Measurements from ENCODE around the gene NDUFB10. TPM values are rescaled to one million over a fixed set of nuclear protein-coding genes. Genes with fewer than 3 reads are reported as not detected.

NDUFB10 gene
- total and polyA plus RNA-seq, 2 donors (not counting 1 experiment from before 2014, with no cell fraction given) = 123 to 149 TPM

- Histone ChIP-seq H3K9me3 (ENCODE audit: control insufficient read depth, insufficient read depth, low read depth, low read length) (no peaks in the 10 kb centered on the region), H3K36me3 (ENCODE audit: control insufficient read depth, insufficient read depth, low read length) (peaks cover 9% of the 10 kb centered on the region), H2AFZ (ENCODE audit: low read length) (no peak overlapping the region), H3K79me2 (ENCODE audit: control insufficient read depth, insufficient read depth, low read length) (no peaks in the 10 kb centered on the region), H3K4me3 (replicated peaks in 1 of 4; ENCODE audit: control extremely low read depth in 1 of 4, insufficient read depth in 1 of 4, low read depth in 3 of 4, low read length in 4 of 4) (no peak overlapping the region), H3K27me3 (ENCODE audit: control insufficient read depth, insufficient read depth, low read length) (peaks cover 21% of the 10 kb centered on the region), H3K9ac (ENCODE audit: insufficient read depth, low read length) (no peak overlapping the region), H4K20me1 (ENCODE audit: control insufficient read depth, extremely low read depth, insufficient read depth, low read length) (no peaks in the 10 kb centered on the region), H3K4me2 (ENCODE audit: extremely low read depth, insufficient read depth, low read length) (peak overlapping the region; percentile 25), H3K4me1 (ENCODE audit: control insufficient read depth, extremely low read depth, insufficient read depth, low read length) (peaks cover 7% of the 10 kb centered on the region), H3K27ac (ENCODE audit: insufficient read depth, low read length) (no peak overlapping the region)
- DNase-seq (ENCODE audit: low read depth in 2 of 2) = no peak
- TF ChIP-seq EZH2 (IDR thresholded peaks at IDR 0.05; ENCODE audit: low read length, missing control alignments) (peak; percentile 41), CTCF (conservative IDR thresholded peaks at IDR 0.05 in 1 of 2, IDR thresholded peaks at IDR 0.05 in 1 of 2; ENCODE audit: low read depth in 1 of 2, low read length in 2 of 2) (no peak)
Measured at GRCh38 chr16:1991135-1991551, 31.8 kb downstream of the NDUFB10 start.

GRCh38 chr16:1991588-1991947, 32.2 kb downstream of the NDUFB10 start:
- Histone ChIP-seq H3K4me2 (ENCODE audit: extremely low read depth, insufficient read depth, low read length) (peak overlapping the region; percentile 68), H3K79me2 (ENCODE audit: control insufficient read depth, insufficient read depth, low read length) (no peaks in the 10 kb centered on the region), H3K27ac (ENCODE audit: insufficient read depth, low read length) (no peak overlapping the region), H3K27me3 (ENCODE audit: control insufficient read depth, insufficient read depth, low read length) (peaks cover 21% of the 10 kb centered on the region), H3K36me3 (ENCODE audit: control insufficient read depth, insufficient read depth, low read length) (peaks cover 5% of the 10 kb centered on the region), H3K9ac (ENCODE audit: insufficient read depth, low read length) (no peak overlapping the region), H3K9me3 (ENCODE audit: control insufficient read depth, insufficient read depth, low read depth, low read length) (no peaks in the 10 kb centered on the region), H4K20me1 (ENCODE audit: control insufficient read depth, extremely low read depth, insufficient read depth, low read length) (no peaks in the 10 kb centered on the region), H3K4me1 (ENCODE audit: control insufficient read depth, extremely low read depth, insufficient read depth, low read length) (peaks cover 7% of the 10 kb centered on the region), H2AFZ (ENCODE audit: low read length) (peak overlapping the region; percentile 75), H3K4me3 (replicated peaks in 1 of 4; ENCODE audit: control extremely low read depth in 1 of 4, insufficient read depth in 1 of 4, low read depth in 3 of 4, low read length in 4 of 4) (peak overlapping the region in 3 of 4 experiments; percentile 13 to 36 (median 15))
- TF ChIP-seq CTCF (conservative IDR thresholded peaks at IDR 0.05 in 1 of 2, IDR thresholded peaks at IDR 0.05 in 1 of 2; ENCODE audit: low read depth in 1 of 2, low read length in 2 of 2) (no peak), EZH2 (IDR thresholded peaks at IDR 0.05; ENCODE audit: low read length, missing control alignments) (no peak)
- no peak for DNase-seq (ENCODE audit: low read depth in 2 of 2)

GRCh38 chr16:1991948-1992703, 32.8 kb downstream of the NDUFB10 start:
- Histone ChIP-seq H3K36me3 (ENCODE audit: control insufficient read depth, insufficient read depth, low read length) (peaks cover under 1% of the 10 kb centered on the region), H3K27me3 (ENCODE audit: control insufficient read depth, insufficient read depth, low read length) (peaks cover 21% of the 10 kb centered on the region), H3K79me2 (ENCODE audit: control insufficient read depth, insufficient read depth, low read length) (no peaks in the 10 kb centered on the region), H3K9ac (ENCODE audit: insufficient read depth, low read length) (no peak overlapping the region), H2AFZ (ENCODE audit: low read length) (peak overlapping the region; percentile 75), H3K4me2 (ENCODE audit: extremely low read depth, insufficient read depth, low read length) (peak overlapping the region; percentile 68), H3K27ac (ENCODE audit: insufficient read depth, low read length) (no peak overlapping the region), H4K20me1 (ENCODE audit: control insufficient read depth, extremely low read depth, insufficient read depth, low read length) (no peaks in the 10 kb centered on the region), H3K9me3 (ENCODE audit: control insufficient read depth, insufficient read depth, low read depth, low read length) (no peaks in the 10 kb centered on the region), H3K4me3 (replicated peaks in 1 of 4; ENCODE audit: control extremely low read depth in 1 of 4, insufficient read depth in 1 of 4, low read depth in 3 of 4, low read length in 4 of 4) (peak overlapping the region in 3 of 4 experiments; percentile 13 to 36 (median 15)), H3K4me1 (ENCODE audit: control insufficient read depth, extremely low read depth, insufficient read depth, low read length) (peaks cover 11% of the 10 kb centered on the region)
- TF ChIP-seq EZH2 (IDR thresholded peaks at IDR 0.05; ENCODE audit: low read length, missing control alignments) (no peak), CTCF (conservative IDR thresholded peaks at IDR 0.05 in 1 of 2, IDR thresholded peaks at IDR 0.05 in 1 of 2; ENCODE audit: low read depth in 1 of 2, low read length in 2 of 2) (no peak)
- DNase-seq (ENCODE audit: low read depth in 2 of 2) = peak; percentile 81 to 90
